ENCODE data around the gene NAALADL2. TPM values are rescaled to one million over a fixed set of nuclear protein-coding genes. Genes with fewer than 3 reads are reported as not detected.
"Not testable (repeated sequence)": the region's sequence is repeated elsewhere in the genome, so short reads cannot be mapped to it uniquely, and the experiment has no call there.

Gene NAALADL2
- total RNA-seq, 1 donor from 2014 or later = 0.20 TPM

DNA sequence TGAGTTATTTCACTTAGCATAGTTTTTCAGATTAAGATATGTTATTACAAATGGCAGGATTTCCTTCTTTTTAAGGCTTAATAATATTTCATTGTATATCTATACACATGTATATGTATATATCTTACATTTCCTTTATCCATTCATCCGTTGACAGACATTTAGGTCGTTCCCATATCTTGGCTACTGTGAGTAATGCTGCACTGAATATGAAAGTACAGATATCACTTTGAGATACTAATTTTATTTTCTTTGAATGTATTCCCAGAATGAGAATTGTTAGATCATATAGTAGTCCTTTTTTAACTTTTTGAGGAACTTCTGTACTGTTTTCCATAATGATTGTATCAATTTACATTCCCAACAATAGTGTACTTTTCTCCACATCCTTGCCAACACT lies 270.4 kb downstream of the NAALADL2 start:
- no peak for DNase-seq (ENCODE audit: low read depth in 2 of 2)

DNA sequence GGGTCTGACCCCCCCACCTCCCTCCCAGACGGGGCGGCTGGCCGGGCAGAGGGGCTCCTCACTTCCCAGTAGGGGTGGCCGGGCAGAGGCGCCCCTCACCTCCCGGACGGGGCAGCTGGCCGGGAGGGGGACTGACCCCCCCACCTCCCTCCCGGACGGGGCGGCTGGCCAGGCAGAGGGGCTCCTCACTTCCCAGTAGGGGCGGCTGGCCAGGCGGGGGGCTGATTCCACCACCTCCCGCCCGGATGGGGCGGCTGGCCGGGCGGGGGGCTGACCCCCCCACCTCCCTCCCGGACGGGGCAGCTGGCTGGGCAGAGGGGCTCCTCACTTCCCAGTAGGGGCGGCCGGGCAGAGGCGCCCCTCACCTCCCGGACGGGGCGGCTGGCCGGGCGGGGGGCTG lies 272.7 kb downstream of the NAALADL2 start:
- not testable (repeated sequence) for DNase-seq (ENCODE audit: low read depth in 2 of 2)

DNA sequence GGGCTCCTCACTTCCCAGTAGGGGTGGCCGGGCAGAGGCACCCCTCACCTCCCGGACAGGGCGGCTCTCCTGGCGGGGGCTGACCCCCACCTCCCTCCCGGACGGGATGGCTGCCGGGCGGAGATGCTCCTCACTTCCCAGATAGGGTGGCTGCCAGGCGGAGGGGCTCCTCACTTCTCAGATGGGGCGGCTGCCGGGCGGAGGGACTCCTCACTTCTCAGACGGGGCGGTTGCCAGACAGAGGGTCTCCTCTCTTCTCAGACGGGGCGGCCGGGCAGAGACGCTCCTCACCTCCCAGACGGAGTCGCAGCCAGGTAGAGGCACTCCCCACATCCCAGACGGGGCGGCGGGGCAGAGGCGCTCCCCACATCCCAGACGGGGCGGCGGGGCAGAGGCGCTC lies 273.6 kb downstream of the NAALADL2 start:
- DNase-seq (ENCODE audit: low read depth in 2 of 2) = not testable (repeated sequence)

DNA sequence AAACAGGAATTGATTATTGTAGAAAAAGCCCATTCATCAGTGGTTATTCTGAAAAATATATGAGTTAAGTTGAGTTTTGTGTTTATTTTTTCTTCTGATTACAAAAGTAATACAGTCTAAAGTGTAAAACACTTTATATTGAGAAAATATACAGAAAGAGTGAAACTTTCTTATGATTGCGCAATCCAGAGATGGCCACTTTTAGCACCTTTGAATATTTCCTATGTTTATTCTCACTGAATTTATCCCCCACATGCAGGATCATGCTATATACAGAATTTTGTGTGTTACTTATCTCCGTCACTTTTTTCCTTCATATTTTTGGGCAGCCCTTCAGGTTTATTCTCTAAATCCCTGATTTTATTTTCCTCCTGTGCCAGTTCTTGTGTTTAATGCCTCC lies 285.2 kb downstream of the NAALADL2 start:
- DNase-seq (ENCODE audit: low read depth in 2 of 2) = no peak

DNA sequence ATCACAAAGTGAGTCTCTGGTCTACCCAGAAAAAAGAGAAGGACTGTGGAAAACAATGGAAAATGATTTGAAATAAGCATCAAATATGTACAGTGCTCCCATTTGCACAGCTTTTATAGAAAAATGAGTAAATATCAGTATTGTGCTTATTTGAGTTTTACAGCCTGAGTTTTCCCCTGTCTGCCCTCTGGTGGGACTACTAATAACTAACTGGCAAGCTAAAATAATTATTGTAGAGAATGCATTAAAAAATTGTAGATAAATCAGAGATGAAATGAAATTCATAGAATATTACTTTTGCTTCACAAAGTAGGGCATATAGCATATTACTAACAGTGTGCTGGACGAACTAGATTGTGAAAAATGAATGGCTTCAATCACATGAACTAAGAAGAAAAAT lies 287.1 kb downstream of the NAALADL2 start:
- peak; percentile 8 to 17 for DNase-seq (ENCODE audit: low read depth in 2 of 2)

DNA sequence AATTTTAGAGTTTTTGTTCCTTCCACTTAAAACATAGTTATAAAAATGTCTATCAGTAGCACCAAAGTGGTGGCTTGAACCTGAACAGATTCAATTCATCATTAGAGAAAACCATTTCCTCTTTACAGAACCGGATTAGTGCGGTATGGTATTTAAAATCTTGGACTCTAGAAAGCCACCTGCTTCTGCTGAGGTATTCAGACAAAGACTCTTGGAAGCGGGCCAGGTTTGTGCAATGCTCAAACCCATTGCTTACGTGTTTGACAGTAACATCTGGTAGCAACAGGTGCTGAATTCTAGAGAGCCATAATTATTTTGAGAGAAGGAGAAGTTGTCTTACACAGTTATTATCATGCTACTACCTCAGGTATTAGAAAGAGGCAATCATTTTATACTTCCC lies 290.5 kb downstream of the NAALADL2 start:
- peak; percentile 0 to 2 for DNase-seq (ENCODE audit: low read depth in 2 of 2)

DNA sequence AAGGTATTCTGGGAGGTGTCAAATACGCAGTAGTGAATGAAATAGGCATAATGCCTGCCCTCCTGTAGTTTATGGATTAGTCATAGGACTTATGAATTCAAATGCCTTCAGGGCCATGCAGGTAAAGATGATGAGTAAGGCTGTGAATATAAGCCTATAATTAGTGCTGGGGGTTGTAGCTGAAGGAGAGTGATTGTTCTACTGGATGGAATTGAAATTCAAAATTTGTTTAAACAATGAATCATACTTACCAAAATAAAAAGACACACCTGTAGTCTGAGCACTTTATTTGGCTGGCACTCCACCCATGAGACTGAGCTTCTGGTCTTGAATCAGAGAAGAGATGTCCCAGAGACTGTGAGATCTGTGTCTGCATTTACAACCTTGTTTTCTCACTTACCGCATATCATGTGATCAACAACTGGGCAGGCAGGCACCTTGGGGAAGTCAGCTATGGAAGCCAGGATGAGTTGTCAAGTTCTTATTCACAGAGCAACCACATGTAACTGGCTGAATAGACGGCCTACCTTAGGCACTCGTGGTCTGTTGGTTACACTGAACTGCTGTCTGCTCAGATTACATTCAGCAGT lies 291.8 kb downstream of the NAALADL2 start:
- DNase-seq (ENCODE audit: low read depth in 2 of 2) = no peak

DNA sequence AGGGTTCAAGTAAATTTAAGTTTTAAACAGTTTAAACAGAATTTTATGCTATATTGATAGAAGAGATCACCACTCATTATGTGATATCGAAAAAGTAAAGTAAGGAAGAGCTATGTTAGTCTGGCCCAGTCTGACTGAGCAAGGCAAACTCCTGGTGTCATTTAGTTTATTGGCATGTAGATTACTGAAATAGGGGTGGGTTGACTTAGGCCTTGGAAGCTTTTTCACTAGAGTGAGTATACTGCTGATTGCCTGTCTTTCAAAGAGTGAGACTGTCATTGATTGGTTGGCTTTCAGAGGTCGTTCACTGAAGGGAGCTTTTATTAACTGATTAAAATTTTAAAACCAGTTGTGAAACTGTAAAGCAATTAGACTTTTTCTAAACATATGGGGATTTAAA lies 294.5 kb downstream of the NAALADL2 start:
- no peak for DNase-seq (ENCODE audit: low read depth in 2 of 2)

DNA sequence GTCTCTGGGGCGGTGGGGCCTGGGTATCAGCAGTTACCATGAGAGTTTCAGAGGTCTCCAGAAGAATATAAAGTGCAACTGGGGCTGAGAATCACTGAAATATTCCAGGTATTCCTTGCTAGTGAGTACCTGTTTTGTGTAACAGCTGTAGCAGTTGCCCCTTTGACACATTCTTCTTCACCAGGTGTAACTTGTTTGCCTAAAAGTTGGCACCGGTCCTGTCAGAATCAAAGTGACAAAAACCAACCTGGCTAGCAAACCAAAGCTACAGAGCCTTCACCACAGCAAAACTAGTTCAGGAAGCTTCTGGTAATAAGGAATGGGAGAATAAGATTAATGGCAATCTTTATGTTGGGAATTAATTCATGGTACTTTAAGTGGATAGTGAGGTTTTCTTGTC lies 296.0 kb downstream of the NAALADL2 start:
- DNase-seq (ENCODE audit: low read depth in 2 of 2) = no peak

DNA sequence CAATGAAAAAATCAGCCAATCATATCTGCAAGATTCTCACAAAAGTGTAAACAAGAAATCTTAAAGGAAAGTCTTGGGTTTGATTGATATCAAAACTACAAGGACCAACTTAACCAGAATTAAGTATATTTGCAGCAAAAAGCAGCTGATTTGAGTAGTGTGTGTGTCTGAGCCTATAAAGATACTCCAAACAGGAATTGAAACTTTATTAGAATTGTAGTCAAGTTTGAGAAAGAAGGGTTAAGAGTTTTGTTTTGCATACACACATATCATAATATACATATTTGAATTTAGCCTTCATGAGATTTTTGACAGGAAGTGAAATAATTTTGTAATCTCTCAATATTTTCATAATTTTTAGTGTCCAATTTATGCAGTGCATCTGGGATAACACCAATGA lies 300.1 kb downstream of the NAALADL2 start:
- no peak for DNase-seq (ENCODE audit: low read depth in 2 of 2)

DNA sequence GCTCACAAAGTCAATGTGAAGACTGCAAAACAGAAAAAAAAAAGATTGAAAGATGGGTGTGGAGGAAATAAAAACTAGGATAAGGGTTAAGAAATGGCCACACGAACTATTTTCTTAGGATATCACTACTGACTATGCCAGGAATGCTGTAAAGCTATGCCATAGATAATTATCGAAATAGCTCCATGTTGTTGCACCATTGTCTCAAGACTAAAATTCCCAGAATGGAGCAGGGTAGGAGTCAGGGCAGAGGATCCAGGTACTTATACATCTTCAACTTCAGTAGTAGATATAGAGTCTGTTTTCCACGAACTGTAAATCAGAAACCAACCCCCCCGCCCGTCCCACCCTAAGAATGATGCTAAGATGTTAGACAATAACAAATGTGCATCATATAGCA lies 302.2 kb downstream of the NAALADL2 start:
- DNase-seq (ENCODE audit: low read depth in 2 of 2) = no peak

DNA sequence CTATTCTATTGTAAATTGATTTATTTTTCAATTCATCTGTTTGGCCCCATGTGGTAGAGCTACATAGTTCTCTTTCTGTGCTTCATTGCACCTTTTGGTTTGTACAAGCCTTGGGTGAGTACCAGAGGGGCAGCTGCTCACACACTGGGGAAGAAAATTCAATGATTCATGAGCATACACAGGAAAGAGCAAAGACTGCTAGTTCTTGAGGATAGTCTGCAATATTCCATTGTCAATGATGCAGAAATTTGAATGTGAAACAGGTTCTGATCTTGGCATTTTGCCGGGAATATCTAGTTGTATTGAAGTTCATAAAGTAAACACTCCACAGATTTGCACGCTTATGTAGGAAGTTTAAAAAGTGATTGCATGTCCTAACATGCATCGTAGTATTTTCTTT lies 304.6 kb downstream of the NAALADL2 start:
- DNase-seq (ENCODE audit: low read depth in 2 of 2) = peak in 1 of 2 donors; percentile 1

DNA sequence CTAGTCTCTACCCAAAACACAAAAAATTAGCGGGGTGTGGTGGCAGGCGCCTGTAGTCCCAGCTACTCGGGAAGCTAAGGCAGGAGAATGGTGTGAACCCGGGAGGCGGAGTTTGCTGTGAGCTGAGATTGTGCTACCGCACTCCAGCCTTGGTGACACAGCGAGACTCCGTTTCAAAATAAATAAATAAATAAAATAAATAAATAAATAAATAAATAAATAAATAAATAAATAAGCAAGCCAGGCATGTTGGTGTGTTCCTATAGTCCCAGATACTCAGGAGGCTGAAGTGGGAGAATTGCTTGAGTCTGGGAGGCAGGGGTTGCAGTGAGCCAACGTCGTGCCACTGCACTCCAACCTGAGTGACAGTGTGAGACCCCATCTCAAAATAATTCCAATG lies 314.0 kb downstream of the NAALADL2 start:
- DNase-seq (ENCODE audit: low read depth in 2 of 2) = not testable (repeated sequence)

DNA sequence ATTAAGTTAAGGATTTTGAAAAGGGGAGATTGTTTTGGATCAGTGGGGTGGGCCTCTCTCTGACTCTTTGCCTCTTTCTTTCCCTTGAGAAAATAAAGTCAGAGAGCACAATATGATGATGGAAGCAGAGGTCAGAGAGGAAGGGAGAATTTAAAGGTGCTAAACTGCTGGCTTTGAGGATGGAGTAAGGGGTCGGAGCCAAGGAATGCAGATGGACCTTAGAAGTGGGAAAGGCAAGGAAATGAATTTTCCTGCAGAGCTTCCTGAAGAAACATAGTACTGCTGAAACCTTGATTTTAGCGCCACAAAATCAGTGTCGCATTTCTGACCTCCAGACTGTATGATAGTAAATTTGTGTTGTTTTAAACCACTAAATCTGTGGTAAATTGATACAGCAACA lies 317.4 kb downstream of the NAALADL2 start:
- peak in 1 of 2 donors; percentile 34 for DNase-seq (ENCODE audit: low read depth in 2 of 2)

DNA sequence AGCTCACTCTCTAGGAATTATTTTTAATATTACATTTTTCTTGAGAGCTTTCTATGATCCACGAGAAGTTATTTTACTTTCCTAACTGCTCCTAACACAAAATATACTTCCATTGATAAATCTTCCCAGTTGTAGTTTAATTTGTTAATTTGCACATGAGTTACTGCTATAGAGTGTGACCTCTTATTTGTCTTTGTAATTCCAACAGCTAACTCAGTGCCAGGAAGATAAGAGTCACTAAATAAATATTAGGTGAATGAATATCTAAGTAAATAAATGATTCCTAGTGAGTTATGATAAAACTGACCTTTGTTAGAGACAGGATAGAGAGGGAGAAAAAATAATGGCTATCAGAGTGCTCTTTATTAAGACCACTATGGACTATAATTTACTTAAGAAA lies 319.9 kb downstream of the NAALADL2 start:
- DNase-seq (ENCODE audit: low read depth in 2 of 2) = peak; percentile 9 to 80

DNA sequence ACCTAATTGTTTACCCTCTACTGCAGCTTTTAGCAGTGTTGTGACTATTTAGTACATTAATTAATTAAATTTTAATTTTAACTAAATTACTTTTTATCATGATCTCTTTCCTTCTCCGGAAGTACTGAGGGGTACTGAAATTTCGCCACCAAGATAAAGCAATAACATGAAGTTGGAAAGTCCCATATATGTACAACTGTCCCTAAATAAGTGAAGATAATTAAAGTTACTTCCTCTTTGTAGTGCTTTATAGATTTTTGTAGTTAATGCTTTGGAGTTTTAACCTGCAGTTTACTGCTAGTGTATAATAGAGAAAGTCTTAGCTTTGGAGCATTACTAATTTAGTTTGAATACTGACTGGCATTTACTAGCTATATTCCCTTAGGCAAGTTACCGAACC lies 325.3 kb downstream of the NAALADL2 start:
- DNase-seq (ENCODE audit: low read depth in 2 of 2) = no peak

DNA sequence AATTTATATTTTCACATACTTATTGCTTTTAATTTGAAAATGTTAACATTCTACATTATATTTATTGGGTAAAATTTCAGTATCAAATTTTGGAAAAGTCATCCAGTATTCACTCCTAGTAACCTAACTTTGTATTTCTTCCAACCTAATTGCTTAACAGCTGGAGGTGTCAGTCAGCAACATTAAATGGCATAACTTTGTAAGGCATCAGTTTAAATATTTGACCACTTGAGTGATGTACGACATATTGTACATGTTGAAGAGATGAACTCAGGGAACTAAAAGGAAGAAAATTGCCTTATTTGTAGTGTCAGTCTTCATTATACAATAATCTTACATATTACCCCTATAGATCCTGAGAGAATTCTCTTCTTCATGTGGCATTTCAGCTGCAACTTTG lies 326.8 kb downstream of the NAALADL2 start:
- no peak for DNase-seq (ENCODE audit: low read depth in 2 of 2)

DNA sequence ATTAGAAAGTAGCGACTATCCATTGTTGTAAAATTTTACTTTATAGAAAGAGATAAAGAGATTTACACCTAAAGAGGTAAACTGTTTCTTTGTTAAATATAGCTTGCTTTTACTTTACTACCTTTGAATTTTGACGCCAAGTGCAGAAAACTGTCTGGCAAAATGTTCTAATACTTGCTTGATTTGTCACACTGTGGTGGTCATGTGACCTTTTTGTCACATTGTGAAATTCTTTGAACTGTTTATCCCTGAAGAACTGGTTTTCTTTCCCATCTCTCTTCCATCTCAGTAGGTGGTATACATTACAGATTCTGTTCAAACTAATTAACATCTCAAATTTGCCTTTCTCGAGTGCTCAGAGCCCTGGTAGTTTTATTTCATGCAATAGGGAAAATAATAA lies 327.4 kb downstream of the NAALADL2 start:
- DNase-seq (ENCODE audit: low read depth in 2 of 2) = no peak

DNA sequence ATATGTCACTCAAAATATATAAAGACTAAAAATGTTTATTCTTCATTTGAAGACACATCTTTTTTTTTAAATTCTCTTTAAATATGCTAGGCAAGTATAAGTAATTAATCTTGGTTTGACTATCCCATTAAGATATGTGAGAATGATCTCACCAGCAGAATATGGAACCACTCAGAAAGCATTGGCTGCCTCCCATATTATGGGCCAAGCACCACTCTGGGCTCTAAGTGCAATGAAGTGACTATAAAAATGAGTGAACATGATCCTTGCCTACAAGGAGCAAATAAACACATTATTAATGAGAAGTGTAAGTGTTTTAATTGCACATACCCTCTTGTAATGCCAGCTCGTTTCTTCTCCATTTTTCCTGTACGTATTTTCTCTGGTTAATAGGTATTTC lies 328.5 kb downstream of the NAALADL2 start:
- no peak for DNase-seq (ENCODE audit: low read depth in 2 of 2)

DNA sequence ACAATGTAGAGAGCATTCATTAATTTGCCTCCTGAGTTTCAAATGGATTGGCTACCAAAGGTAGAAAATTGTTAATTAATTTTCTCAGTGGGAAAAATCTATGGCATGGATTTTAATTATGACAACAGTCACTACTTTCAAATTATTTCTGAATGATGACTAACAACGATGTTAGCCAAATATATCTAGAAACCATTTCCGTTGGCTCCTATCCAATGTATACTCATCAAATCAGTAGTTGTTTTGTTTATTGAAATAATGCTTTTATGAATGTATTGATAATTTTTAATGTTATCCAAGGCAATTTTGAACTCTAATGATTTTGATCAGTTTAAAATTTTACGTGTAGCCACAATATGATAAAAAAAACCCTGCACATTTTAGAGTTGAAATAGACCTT lies 333.4 kb downstream of the NAALADL2 start:
- DNase-seq (ENCODE audit: low read depth in 2 of 2) = peak; percentile 65 to 78

DNA sequence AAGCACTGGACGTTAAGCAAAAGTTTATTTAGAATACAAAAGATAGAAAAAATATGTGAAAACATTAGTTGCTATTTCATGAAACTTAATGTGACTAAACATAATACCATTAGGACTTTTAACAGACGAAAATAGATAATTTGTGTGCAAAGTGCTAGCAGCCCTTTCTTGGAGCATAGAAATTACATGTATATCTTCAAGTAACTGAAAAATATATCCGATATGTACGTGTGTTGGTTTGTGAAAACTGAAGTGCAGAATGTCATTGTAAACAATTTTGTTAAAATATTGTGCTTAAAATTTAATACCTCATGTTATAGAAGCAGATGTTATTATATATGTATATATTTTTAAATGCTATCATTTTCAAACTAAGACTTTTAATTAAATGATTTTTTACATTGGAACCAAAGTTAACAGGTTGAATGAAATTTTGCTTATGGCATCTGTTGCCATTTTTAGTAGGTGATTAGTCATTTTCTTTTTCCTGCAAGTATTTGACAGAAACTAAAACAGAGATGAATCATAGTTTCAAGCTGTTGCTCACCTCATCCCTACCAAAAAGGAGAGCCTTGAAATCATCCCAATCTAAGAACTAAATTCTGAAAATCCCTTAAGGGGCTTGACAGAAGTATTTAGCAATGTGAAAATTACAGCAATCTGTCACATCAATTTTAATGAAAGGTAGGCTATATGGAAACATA lies 334.8 kb downstream of the NAALADL2 start:
- DNase-seq (ENCODE audit: low read depth in 2 of 2) = peak; percentile 3 to 63

DNA sequence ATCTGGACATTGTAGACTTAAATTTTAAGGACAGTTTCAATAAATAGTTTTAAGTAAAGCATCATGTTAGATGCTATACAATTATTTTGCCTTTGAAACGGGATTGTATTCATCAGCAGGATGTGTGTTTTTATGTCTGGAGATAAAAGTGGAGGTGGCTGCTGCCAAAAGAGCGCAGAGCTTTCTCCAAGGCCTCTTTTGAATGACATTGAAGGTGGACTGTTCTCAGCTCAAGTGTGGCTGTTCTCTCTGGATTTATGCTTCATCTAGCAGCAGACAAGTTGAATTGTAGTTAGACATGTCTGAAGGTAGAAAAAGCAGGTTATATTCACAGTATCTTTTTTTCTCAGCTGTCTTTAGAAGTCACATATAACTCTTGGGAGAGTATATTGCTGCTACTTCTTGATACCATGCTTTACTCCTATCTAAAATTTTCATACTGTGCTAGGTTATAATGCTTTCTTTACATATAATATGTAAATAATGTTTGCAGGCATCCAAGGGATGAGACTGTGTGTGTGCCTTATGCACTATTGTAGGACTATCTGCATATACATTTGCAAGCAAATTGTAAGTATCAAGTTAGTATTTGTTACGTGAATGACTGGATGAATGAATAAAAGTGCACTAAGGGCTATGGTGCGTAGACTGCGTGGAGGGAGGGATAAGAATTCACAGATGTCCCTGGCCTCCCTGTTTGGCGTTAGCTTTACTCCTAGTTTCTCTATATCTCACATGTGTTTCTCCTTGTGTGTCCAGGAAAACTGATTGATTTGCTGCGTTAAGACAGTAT lies 340.1 kb downstream of the NAALADL2 start:
- no peak for DNase-seq (ENCODE audit: low read depth in 2 of 2)

DNA sequence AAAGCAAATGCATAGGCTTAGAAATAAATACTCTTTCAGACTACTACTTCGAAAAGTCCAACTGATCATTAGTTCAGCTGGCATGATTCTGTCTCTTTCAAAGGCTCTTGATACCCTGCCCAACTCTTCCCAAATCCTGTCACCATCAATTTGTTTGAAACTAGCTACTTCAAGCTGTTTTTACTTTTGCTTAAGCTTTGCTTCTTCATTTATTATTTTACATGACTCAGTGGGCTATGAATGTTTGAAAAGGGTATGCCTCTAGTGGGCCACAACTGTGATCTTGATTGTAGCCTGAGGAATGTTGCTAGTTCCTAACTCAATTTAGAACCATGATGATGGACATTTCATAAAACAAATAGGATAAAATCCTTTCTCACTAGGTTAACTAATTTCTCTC lies 340.8 kb downstream of the NAALADL2 start:
- DNase-seq (ENCODE audit: low read depth in 2 of 2) = no peak
